Stimulated activated CD8-positive, alpha-beta memory T cell treated with anti-CD3 and anti-CD28 coated beads, Interleukin-7, amount 100 ng/mL, for 48 hours (primary cell): ENCODE data around the gene PLEKHA1.
A peak's percentile ranks its signal among the peaks of the same experiment; 100 is the strongest.

Experiments
- DNase-seq, 2 donors: peaks; one replicate each; pipeline ENCODE4 v3.0.0-alpha.2; 2020; ENCODE audit warnings: low read depth in 1 of 2; ENCODE audit errors: extremely low read depth in 1 of 2

PLEKHA1 gene

GRCh38 chr10:122375679-122376160 lies 1.2 kb downstream of the PLEKHA1 start:
- DNase-seq: no peak

DNA sequence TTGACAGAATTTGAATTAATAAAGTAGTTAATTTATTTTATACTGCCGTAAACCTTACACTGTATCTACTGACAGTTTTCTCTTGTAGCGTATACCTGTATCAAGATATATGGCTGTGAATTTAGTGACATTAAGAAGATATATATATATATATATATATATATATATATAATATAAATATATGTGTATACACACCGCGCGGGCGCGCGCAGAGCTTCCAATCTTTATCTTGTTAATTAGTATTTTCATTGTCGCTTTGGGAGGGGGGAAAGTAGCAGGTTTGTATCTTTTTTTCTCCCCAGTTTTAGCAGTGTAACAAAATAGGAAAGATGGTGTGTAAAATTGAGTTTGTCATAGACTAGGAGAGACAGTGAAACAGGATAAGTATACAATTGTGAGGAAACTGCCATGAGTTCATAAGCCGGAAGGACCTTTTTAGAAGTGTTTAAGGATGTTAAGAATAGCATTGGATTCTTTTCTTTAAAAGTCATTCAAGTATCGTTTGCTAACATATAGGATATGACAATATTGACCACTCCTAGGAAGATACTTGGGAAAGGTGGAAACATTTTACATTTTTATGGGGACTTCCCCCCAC lies 2.0 kb downstream of the PLEKHA1 start:
- no peak for DNase-seq

- DNase-seq: no peak
Observed at GRCh38 chr10:122379041-122379440, 4.5 kb downstream of the PLEKHA1 start.

GRCh38 chr10:122379537-122379936 lies 5.0 kb downstream of the PLEKHA1 start:
- no peak for DNase-seq

GRCh38 chr10:122380703-122381102 lies 6.2 kb downstream of the PLEKHA1 start:
- DNase-seq: no peak

DNA sequence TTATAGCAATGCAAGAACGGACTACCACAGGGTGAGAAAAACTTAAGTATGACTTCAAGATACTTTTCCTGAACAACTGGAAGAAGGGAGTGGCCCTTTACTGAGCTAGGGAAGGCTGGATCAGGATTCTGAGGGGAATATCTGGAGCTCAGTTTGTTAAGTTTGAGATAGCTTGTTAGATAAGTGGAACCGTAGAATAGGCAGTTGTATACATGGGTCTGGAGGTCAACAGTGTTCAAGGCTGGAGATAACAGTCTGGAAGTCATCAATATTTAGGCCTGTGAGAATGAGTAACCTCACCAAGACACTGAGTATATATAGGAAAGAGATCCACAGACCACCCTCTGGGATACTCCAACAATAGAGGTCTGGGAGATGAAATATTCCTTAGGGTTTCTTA lies 7.2 kb downstream of the PLEKHA1 start:
- DNase-seq: no peak

DNA sequence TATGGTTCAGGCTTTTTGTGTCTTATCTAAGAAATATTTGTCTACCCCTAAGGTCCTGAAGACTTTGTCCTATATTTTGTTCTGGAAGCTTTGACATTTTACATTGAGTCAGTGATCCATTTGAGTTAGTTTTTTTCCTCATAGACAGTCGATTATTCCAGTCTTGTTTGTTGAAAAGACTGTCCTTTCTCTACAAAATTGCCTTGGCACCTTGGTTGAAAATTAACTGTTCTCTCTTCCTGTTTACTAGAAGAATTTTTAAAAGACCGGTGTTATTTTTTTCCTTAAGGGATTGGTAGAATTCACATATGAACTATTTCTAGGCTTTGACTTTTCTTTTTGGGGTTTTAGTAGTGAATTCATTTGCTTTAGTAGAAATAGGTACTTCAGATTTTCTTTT lies 12.0 kb downstream of the PLEKHA1 start:
- DNase-seq: no peak

- DNase-seq: no peak
Observed at GRCh38 chr10:122387572-122387971, 13.1 kb downstream of the PLEKHA1 start.

GRCh38 chr10:122388287-122388997 lies 13.9 kb downstream of the PLEKHA1 start:
- DNase-seq: peak in 1 of 2 donors; percentile 39

- no peak for DNase-seq
Observed at GRCh38 chr10:122390271-122390670, 15.8 kb downstream of the PLEKHA1 start.

GRCh38 chr10:122390679-122391078 lies 16.2 kb downstream of the PLEKHA1 start:
- DNase-seq: no peak

GRCh38 chr10:122391875-122392274 lies 17.4 kb downstream of the PLEKHA1 start:
- DNase-seq: no peak

GRCh38 chr10:122392835-122393234 lies 18.3 kb downstream of the PLEKHA1 start:
- DNase-seq: no peak

DNA sequence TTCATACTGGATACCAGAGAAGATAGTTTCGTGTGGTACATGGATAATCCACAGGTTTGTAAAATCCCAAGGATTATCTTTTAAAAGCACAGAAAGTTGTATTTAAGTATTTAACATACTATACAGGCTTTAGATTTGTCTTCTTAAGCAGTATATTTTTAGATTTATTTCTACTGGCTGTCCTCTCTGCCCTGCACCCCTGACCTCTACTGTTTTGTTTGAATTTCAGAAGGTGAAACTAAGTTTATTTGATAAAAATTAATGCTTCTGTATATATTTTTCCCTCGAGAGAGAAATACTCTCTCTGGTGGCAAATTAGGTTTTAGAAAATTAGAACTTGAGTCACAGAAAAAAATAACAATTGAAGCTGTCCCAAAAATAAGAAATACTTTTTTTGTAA lies 18.8 kb downstream of the PLEKHA1 start:
- DNase-seq: no peak

DNA sequence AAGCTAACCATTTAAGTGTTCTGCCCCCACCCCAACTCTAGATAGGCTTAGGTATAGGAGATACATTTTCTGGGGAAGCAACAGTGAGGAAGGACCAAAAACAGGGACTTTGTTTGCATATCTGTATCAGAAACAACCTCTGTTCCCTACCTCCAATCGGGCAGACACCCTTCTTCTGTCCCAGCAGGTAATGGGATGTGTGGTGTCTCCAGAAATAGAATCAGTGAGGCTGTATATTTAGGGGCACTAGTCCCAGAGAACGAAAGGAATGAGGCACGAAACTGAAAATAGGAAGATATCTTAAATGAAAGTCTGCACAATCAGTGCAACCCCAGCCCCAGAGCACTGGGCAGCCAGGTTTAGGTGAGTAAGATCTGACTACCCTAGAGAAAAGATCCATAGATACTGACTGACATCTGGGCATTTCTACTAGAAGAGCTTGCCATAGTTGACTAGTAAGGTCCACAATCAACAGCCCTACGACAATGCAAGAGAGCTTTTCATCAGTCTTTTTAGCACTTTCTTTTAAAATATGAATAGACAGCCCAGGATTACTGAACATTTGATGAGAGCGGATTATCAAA lies 28.1 kb downstream of the PLEKHA1 start:
- DNase-seq: no peak

- DNase-seq: no peak
Observed at GRCh38 chr10:122404576-122404975, 30.1 kb downstream of the PLEKHA1 start.

DNA sequence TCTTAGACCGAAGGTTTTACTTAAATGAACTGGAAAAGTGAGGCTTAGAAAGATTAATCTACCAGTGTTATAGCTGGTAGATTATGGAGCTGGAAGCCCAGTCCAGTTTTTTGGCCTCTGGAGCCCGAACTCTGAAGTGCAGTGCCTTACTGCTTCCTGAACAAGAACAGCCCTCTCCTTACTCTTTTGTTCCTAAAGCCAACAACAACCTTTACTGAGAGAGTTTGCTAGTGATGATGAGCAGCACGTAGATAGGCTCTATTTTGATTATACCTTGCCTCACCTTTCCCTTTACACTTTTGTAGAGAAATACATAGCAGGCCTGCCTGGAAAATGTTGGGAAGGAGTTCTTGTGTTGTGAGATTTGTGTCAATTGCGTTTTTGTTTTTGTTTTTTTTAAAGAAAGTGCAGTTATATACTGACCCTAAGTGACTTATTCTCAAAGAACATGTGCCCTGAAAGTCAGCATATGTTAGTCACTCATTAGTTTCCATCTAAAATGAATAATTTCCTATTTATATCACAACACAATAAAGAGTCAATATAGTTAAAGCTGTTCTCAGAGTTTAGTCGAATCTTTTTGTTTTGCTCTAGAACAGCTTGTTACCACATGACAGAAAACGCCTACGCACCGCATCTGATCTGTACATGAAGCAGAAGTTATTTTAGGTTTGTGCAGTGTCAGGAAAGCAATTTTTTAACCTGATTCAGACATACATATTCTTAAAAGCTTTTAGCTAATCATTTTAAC lies 33.0 kb downstream of the PLEKHA1 start:
- DNase-seq: peak in 1 of 2 donors; percentile 23

DNA sequence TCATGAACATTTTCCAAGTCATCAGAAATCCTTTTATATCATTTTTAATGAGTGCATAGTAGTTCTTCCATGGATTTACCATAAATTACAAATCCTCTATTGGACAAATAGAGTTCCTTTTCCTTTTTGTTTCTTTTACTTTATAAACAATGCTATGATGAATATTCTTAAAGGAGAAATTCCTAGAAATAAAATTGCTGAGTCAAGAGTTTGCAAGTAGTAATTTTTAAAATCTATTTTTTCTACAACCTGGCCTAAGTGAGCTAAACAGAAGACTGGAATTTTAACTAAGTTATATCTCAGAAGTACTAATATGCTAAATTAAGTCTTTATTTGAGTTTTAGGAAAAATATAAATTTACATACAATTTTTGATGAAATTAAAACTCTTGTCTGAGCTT lies 38.8 kb downstream of the PLEKHA1 start:
- no peak for DNase-seq

DNA sequence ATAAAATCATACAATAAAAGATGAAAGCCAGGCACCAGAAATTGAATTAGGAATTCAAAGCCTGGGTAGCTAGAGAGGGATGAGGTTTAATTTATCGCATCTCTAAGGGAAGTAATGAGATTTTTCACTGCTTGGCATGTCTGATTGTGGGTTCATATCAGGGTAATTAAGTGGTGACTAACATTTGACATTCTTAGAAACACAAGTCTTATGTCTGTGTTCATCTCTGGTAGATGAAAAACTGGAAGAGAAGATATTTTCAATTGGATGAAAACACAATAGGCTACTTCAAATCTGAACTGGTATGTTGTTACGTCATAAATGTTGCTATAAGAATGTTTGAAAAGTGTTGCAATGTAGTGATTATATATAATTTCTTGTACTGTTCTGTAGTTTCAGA lies 43.2 kb downstream of the PLEKHA1 start:
- DNase-seq: no peak

- no peak for DNase-seq
Observed at GRCh38 chr10:122419016-122419415, 44.5 kb downstream of the PLEKHA1 start.

- DNase-seq: no peak
Observed at GRCh38 chr10:122419876-122420623, 45.5 kb downstream of the PLEKHA1 start.
